HUES6 (cell line): ENCODE data around the gene LZIC.

Experiments used
- H3K27ac ChIP-seq: 2 replicates; pipeline ENCODE4 v1.7.0; 2013; ENCODE audit warnings: low read depth, mild to moderate bottlenecking, low read length, inconsistent platforms
- H3K27me3 ChIP-seq: 2 replicates; pipeline ENCODE4 v1.6.1; 2013; ENCODE audit warnings: low read length; ENCODE audit not compliant: control insufficient read depth, insufficient read depth
- H3K36me3 ChIP-seq: 2 replicates; pipeline ENCODE4 v1.6.1; 2013; ENCODE audit warnings: low read length; ENCODE audit not compliant: control insufficient read depth, insufficient read depth
- H3K4me1 ChIP-seq: 2 replicates; pipeline ENCODE4 v1.6.1; 2013; ENCODE audit warnings: low read length; ENCODE audit not compliant: control insufficient read depth, insufficient read depth
- H3K4me3 ChIP-seq: 2 replicates; pipeline ENCODE4 v1.5.1; 2013; ENCODE audit warnings: low read depth, low read length
- H3K9ac ChIP-seq: one replicate; pipeline ENCODE4 v1.6.1; 2013; ENCODE audit warnings: mild to moderate bottlenecking, low read length
- H3K9me3 ChIP-seq: 2 replicates; pipeline ENCODE4 v1.6.1; 2013; ENCODE audit warnings: low read depth, low read length; ENCODE audit not compliant: control insufficient read depth, insufficient read depth

The LZIC gene

DNA sequence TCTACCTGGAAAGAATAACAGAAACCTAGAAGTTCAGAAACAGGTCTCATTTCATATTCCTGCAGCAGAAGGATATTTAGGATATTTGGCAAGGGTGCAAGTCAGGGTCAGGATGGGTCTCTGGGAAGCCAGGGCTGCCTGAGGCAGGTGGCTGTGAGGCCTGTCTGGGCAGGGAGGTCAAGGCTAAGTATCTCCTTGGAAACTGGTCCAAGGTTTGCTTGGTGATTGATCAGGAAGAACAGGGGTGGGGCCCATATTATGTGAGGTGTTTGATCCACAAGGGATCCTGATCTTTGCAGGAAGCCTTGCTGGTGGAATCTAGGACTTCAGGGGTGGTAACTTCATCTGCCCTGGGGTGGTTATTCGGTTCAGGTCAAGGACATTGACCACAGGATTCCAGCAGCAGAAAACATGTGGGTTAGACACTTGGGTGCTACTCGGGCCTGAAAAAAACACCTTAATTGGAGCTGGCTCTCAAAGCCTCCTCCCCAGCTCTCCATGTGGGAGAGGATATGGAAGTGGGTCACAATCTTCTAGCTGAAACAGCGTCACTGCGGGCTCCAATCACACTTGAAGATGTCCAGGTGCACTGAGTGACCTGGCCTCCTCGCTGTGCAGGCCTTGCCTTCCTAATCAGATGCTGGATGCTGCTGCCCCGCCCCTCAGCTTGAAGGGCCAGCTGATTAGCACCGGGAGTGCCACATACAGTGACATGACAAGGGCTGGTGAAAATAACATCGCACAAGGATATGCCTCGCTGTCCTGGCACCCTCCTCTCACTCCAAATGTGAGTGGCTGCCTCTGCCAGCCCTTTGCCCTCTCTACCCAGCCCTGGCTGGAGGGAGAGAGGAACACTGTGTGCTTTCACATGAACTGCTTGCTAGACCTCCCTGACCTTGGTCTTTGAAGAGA, 41.8 kb downstream of the LZIC start:
- no peaks in the 10 kb centered on the region for H3K9me3 ChIP-seq
- no peak overlapping the region for H3K9ac ChIP-seq
- H3K36me3 ChIP-seq, result no peaks in the 10 kb centered on the region
- H3K27me3 ChIP-seq, result no peaks in the 10 kb centered on the region
- H3K27ac ChIP-seq, result no peak overlapping the region
- no peak overlapping the region for H3K4me3 ChIP-seq
- peaks cover 13% of the 10 kb centered on the region; the same call in 1 of the 2 replicates for H3K4me1 ChIP-seq

DNA sequence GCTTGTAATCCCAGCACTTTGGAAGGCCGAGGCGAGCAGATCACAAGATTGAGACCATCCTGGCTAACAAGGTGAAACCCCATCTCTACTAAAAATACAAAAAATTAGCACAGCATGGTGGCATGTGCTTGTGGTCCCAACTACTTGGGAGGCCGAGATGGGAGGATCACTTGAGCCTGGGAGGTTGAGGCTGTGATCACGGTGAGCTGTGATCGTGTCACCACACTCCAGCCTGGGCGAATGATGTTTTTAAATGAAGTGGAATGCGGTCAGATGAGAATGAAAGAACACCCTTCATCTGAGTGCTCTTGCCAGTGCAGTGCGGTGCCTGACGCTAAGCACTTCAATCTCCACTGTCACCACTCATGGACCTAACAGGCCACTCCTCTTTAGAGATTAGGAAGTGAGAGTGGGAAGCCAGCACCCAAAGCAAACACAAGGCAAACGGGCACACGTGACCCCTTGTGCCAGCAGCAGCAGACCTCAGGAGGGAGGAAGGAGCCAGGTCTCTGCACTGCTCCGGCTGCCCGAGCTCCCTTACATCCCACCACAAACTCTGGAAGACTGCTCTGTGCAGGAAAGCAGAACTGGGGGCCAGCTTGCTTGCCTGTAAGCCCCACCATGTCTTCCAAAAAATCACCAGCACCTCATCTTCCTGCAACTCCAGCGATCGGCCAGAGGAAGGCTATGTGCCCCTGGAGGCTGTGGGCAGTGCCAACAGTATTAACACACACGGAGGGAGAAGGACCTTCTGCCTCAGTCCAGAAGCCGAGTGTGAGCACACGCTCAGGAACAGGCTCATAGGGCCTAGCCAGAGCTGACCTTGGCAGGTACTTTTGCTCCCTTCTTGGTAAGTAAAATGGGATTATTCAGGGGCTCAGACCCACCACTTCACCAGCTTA, 42.8 kb downstream of the LZIC start:
- Histone ChIP-seq H3K27me3 (no peaks in the 10 kb centered on the region), H3K4me3 (no peak overlapping the region), H3K4me1 (peaks cover 13% of the 10 kb centered on the region; the same call in 1 of the 2 replicates), H3K27ac (no peak overlapping the region), H3K9ac (no peak overlapping the region), H3K9me3 (no peaks in the 10 kb centered on the region), H3K36me3 (no peaks in the 10 kb centered on the region)

DNA sequence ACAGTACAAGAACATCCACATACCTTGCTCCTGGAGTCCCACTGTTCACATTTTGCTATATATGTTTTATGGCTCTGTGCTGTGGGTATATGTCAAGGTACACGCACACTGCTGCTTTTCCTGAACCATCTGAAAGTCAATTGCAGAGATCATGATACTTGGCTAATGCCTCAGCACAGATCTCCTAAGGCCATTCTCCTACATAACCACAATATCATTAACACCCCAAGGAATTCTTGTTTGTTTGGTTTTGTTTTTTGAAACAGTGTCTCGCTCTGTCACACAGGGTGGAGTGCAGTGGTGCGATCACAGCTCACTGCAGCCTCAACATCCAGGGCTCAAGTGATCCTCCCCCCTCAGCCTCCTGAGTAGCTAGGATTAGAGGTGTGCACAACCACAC, 49.1 kb downstream of the LZIC start:
- no peaks in the 10 kb centered on the region for H3K36me3 ChIP-seq
- H3K4me3 ChIP-seq, result no peak overlapping the region
- no peak overlapping the region for H3K9ac ChIP-seq
- H3K27me3 ChIP-seq, result no peaks in the 10 kb centered on the region
- no peak overlapping the region for H3K27ac ChIP-seq
- H3K4me1 ChIP-seq, result peaks cover 22% of the 10 kb centered on the region
- no peaks in the 10 kb centered on the region for H3K9me3 ChIP-seq

DNA sequence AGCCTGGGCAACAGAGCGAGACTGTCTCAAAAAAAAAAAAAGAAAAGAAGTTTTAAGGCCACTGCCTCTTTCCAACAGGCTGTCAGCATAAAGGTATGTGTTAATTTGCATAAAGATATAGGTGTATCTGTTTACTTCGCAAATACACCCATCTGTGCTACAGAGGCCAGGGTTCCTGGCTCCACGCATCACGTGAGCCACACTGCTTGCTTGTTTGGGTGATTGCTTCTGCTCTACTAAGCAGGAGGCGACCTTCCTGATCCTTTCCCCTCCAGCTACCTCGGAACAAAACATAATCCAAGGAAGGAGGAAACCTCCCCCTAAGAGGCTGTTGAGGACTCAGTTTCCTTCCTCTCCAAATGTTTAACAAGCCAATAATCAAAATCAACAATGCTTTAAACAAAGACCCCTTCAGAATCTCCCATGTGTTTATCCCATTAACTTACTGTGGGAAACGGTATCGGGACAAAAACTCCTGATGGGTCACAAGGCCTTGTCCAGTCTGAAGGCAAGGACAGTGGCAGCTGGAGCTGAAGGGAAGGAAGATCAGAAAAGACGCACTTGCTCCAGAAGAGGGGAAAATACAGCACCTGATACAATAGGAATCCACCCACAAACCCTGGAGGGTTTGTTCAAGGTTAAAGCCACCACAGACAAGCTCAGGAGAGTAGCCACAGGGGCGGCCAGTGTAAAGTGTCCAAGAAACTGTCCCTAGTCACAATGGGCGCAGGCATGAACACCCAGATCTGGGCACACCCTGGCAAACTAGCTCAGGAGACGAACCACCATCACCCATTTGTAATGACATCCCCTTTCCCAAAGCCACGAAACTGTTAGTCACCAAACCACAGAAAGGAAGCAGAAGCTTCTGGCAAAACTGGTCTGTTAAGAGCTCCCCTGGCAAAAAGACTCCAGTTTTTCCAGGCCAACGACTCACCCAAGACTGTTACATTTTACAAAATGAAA, 50.3 kb downstream of the LZIC start:
- Histone ChIP-seq H3K4me3 (no peak overlapping the region), H3K9me3 (no peaks in the 10 kb centered on the region), H3K27me3 (no peaks in the 10 kb centered on the region), H3K36me3 (no peaks in the 10 kb centered on the region), H3K27ac (peak overlapping the region; percentile 40; the same call in 1 of the 2 replicates), H3K4me1 (peaks cover 29% of the 10 kb centered on the region), H3K9ac (no peak overlapping the region)

DNA sequence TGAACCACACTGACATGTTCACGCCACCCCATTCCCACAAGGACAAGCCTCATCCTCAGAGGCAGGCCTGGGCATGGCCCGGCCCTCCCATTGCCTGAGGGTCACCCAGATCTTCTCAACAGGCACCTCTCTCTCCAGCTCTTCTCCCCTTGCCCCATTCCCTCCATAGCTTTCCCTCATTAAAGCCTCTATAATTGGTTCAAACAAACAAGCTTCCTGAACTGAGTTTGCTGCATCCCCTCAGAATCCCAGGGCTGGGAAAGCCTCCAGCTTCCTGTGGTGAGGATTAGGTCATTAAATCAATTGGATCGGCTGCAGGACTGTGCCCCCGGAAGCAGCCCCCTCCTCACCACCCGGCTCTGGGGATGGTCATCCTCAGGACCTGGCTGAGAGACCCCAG, 52.0 kb downstream of the LZIC start:
- no peaks in the 10 kb centered on the region for H3K27me3 ChIP-seq
- H3K4me3 ChIP-seq, result no peak overlapping the region
- no peaks in the 10 kb centered on the region for H3K9me3 ChIP-seq
- 0 out of 2 replicates have a peak, but pooled peaks cover 1% of the 10 kb centered on the region for H3K36me3 ChIP-seq
- peaks cover 32% of the 10 kb centered on the region for H3K4me1 ChIP-seq
- H3K9ac ChIP-seq, result no peak overlapping the region
- H3K27ac ChIP-seq, result no peak overlapping the region

DNA sequence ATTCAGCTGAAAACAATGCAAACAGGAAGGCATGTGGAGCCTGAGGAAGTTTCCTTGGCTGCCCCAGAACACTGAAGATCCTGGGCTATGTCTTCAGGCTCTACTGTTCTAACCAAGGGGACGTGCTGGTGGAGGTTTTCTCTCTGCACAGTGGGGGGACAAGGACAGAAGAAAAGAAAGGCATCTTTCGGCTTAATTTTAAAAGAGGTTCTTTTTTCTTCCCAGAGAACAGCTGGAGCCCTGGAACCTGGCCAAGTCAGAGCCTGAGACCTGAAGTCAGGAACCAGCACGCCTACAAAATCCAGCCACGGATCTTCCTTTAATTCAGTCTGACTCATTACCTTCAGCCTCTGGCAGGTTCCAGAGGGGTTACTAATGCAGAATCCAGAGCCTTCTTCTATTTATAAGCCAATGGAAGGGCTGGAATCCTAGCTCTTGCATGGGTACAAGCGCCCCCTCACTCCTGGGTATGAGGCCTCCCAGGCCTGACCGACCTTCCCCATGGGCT, 52.9 kb downstream of the LZIC start:
- Histone ChIP-seq H3K4me1 (peaks cover 36% of the 10 kb centered on the region), H3K27ac (no peak overlapping the region), H3K4me3 (no peak overlapping the region), H3K27me3 (no peaks in the 10 kb centered on the region), H3K9me3 (no peaks in the 10 kb centered on the region), H3K9ac (no peak overlapping the region), H3K36me3 (0 out of 2 replicates have a peak, but pooled peaks cover 2% of the 10 kb centered on the region)

DNA sequence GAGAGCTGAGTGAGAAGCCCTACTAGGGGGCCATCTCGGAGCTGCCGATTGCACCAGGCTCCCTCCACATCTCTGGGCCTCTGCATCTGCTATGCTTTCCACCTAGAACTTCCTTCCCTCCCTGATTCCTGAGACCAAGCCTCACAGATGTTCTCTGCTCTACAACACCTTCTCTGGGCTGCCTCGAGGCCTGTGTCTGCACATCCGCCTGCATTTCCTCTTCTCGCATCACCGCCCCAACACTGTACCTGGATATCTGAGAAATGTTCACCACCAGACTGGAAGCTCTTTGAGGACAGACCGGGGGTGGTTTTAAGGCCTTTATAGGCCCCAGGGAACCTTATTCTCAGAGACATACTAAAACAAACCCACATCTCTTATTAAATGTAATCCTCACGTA, 53.8 kb downstream of the LZIC start:
- no peaks in the 10 kb centered on the region for H3K9me3 ChIP-seq
- 0 out of 2 replicates have a peak, but pooled peaks cover 2% of the 10 kb centered on the region for H3K36me3 ChIP-seq
- peak overlapping the region; percentile 23; the same call in 1 of the 2 replicates for H3K27ac ChIP-seq
- no peak overlapping the region for H3K9ac ChIP-seq
- peaks cover 36% of the 10 kb centered on the region for H3K4me1 ChIP-seq
- H3K27me3 ChIP-seq, result no peaks in the 10 kb centered on the region
- no peak overlapping the region for H3K4me3 ChIP-seq

DNA sequence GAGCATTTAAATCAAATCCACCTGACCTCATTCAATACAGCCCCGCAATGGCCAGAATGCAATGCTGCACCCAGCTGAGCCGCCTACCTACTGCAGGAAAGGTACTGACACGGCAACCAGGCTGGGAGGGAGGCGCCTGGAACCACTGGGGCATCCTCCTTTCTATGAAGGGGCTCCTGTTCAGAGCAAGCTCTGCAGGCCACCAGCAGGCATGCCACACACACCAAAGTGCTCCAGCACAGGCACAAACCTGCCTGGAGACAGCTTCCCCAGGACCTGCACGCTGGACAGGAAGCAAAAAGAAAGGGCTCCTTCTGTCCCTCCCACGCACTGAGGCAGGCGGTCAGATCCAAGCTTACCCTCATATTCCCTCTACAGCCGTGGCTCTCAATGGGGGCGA, 54.3 kb downstream of the LZIC start:
- Histone ChIP-seq H3K9ac (no peak overlapping the region), H3K27me3 (no peaks in the 10 kb centered on the region), H3K4me3 (no peak overlapping the region), H3K9me3 (no peaks in the 10 kb centered on the region), H3K27ac (no peak overlapping the region), H3K4me1 (peaks cover 36% of the 10 kb centered on the region), H3K36me3 (0 out of 2 replicates have a peak, but pooled peaks cover 2% of the 10 kb centered on the region)

DNA sequence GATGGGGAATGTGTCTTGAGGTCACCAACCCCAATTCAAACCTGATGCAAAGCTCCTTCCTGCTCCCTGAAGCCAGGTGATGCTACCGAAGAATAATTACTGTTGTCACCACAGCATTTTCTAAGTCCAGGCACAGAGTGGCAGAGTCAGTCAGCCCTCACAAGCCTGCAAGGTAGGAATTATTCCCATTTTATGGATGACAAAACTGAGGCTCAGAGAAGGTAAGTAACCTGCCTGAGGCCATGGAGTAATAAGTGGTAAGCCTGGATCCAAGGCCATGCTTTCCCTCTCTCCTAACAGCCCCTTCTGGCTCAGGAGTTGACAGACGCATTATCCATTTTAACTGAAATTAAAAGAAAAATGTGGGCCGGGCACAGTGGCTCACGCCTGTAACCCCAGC, 56.1 kb downstream of the LZIC start:
- H3K27ac ChIP-seq, result no peak overlapping the region
- no peaks in the 10 kb centered on the region for H3K27me3 ChIP-seq
- H3K36me3 ChIP-seq, result 0 out of 2 replicates have a peak, but pooled peaks cover 2% of the 10 kb centered on the region
- H3K9ac ChIP-seq, result no peak overlapping the region
- peaks cover 36% of the 10 kb centered on the region for H3K4me1 ChIP-seq
- H3K9me3 ChIP-seq, result no peaks in the 10 kb centered on the region
- no peak overlapping the region for H3K4me3 ChIP-seq
